Measurements from ENCODE around the gene LDAH.
"Not testable (repeated sequence)": the region's sequence is repeated elsewhere in the genome, so short reads cannot be mapped to it uniquely, and the experiment has no call there.

The LDAH gene

GRCh38 chr2:20822535-20823490 lies at the start of gene LDAH:
Gene LDAH (minus strand): TSS chr2:20823101. CDS start chr2:20801463, 21,638 bp downstream.
- DNase-seq: peak; percentile 94

DNA sequence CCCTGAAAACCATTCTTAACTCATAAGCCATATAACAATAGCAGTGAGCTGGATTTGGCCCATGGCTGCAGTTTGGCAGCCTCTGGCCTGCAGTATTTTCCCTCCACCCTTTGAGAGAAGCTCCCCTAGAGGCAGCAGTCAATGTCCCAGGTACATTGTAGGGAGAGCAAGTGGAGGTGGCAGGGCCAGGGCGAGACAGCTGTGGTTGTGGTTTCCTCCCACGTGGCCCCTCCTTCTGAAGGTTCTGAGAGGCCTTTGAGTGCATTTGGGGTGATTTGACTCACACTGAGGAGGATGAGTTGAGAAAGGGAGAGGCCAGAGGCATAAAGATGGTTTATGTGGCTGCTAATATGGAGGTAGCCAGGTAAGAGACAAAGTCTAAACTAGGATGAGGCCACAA lies 45.5 kb upstream of the LDAH start:
- DNase-seq: no peak

- DNase-seq: no peak
Measured at GRCh38 chr2:20862850-20863249, 39.9 kb upstream of the LDAH start.

GRCh38 chr2:20855456-20855855 lies 32.6 kb upstream of the LDAH start:
- no peak for DNase-seq

DNA sequence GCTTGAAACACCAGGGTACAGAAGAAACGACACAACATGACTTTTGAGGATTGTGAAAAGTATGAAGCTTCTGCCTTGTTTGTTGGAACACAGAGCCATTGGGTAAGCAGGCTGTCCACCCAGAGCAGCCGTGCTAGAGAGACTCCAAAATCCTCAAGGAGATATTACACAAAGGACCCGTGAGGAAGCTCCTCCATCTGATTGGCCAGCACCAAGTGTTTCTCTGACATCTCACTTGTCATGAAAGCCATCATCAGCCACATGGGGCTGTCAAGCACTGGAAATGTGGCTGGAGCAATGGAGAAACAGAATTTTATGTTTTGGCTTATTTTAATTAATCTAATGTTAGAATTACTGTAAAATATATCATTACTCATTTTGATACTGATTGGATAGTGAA lies 29.8 kb upstream of the LDAH start:
- no peak for DNase-seq

GRCh38 chr2:20852139-20852538 lies 29.2 kb upstream of the LDAH start:
- no peak for DNase-seq

- DNase-seq: no peak
Measured at GRCh38 chr2:20844246-20844645, 21.3 kb upstream of the LDAH start.

- DNase-seq: no peak
Measured at GRCh38 chr2:20839052-20839451, 16.2 kb upstream of the LDAH start.

GRCh38 chr2:20838016-20838415 lies 15.1 kb upstream of the LDAH start:
- DNase-seq: no peak

- no peak for DNase-seq
Measured at GRCh38 chr2:20836521-20836920, 13.6 kb upstream of the LDAH start.

GRCh38 chr2:20834331-20834730 lies 11.4 kb upstream of the LDAH start:
- no peak for DNase-seq

- DNase-seq: no peak
Measured at GRCh38 chr2:20832606-20833005, 9.7 kb upstream of the LDAH start.

DNA sequence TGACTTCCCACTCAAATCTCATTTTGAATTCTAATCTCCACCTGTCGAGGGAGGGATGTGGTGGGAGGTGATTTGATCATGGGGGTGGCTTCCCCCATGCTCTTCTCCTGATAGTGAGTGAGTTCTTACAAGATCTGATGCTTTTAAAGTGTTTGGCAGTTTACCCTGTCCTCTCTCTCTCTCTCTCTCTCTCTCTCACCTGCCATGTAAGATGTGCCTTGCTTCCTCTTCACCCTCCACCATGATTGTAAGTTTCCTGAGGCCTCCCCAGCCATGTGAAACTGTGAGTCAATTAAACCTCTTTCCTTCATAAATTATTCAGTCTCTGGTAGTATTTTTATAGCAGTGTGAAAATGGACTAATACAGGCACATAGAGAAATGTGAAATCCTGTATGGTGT lies 7.0 kb upstream of the LDAH start:
- no peak for DNase-seq

GRCh38 chr2:20823917-20824316 lies 1.0 kb upstream of the LDAH start:
- no peak for DNase-seq

DNA sequence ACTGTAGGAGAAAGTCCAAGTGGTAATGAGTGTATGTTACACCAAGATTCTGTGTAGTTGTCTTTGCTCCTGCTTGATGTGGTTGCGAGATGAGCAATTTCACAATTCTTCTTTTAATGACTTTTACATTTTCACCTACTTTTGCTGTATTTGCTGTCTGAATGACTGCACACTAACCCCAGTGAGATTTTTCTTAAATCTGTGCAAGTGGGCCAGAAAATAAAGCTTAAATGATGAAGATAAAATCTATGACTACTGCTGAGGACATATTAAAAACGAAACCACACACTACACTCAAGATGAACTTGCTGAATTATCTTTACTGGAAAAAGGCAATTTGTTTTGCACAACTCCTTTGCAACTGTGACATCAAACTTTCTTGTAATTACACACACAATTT lies 4.1 kb downstream of the LDAH start:
- DNase-seq: peak; percentile 9

- no peak for DNase-seq
Measured at GRCh38 chr2:20815216-20815615, 7.7 kb downstream of the LDAH start.

DNA sequence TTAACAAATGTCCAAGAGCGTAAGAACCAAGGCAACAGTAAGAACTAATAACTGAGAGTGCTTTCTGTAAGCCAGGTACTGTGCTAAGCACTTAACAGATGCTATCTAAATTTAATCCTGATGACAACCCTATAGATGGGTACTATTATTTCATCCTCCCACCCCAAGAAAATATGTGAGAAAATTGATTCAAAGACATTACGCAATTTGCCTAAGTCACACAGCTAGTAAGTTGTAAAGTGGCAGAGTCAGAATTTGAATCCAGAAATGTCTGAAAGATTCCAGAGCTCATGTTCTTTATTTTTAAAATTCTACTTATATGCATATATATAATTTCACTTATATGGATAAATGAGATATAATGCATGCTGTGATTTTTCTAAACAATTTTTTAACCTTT lies 10.1 kb downstream of the LDAH start:
- no peak for DNase-seq

DNA sequence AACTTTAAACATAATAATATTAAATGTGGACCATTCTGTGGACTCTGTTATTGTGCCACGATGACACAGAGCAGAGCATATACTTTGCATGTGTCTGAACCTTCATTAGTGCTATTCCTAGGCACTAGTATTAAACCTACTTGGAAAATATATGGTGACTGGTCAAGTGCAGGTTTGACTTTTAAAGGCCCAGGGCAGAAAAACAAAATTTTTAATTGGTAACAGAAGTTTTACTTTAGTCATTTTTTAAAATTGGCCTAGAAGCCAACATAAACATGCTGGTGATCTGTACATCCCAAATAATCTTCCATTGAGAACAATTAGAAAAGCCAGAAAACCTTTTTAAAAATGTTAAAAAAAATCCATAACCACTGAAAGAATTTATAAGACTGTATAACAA lies 16.6 kb downstream of the LDAH start:
- DNase-seq: no peak

- no peak for DNase-seq
Measured at GRCh38 chr2:20803974-20804373, 18.9 kb downstream of the LDAH start.

DNA sequence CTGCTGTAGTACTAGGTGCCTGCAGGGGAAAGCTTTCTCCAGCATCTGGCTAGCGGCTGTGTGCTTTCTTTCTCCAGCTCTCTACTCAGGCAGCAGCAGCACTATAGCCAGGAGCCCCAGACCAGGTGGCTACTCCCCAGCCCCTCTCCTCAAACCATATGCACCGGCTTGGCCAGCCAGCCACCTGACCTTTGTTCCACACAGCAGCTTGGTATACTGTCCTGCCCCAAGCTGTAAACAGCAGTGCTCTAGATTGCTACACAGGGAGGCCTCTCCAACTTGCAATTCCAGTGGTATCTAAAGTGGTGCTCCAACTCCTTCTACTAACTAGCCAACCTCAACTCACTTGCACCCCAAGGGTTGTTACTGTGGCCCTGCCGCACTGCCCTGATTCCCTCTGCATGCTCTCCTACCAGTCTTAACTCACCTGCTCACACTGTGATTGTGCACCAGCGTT lies 19.6 kb downstream of the LDAH start:
- no peak for DNase-seq

- no peak for DNase-seq
Measured at GRCh38 chr2:20797096-20797495, 25.8 kb downstream of the LDAH start.

GRCh38 chr2:20796374-20796791 lies 26.5 kb downstream of the LDAH start:
- DNase-seq: no peak

- not testable (repeated sequence) for DNase-seq
Measured at GRCh38 chr2:20793944-20794343, 29.0 kb downstream of the LDAH start.

GRCh38 chr2:20781656-20782265 lies 41.1 kb downstream of the LDAH start:
- peak; percentile 80 for DNase-seq
